GM20431 (cell line): ENCODE results near the gene OTOP3.
"Not testable (repeated sequence)": the region's sequence is repeated elsewhere in the genome, so short reads cannot be mapped to it uniquely, and the experiment has no call there.

Experiments used
- in situ Hi-C: fragments of 300-500 bp; cut with MseI, MboI; formaldehyde crosslinking; loops from one replicate; pipeline ENCODE4 v1.15.0; 2020; ENCODE audit warnings: low sequenced_read_pairs; ENCODE audit not compliant: unreplicated experiment

The OTOP3 gene

DNA sequence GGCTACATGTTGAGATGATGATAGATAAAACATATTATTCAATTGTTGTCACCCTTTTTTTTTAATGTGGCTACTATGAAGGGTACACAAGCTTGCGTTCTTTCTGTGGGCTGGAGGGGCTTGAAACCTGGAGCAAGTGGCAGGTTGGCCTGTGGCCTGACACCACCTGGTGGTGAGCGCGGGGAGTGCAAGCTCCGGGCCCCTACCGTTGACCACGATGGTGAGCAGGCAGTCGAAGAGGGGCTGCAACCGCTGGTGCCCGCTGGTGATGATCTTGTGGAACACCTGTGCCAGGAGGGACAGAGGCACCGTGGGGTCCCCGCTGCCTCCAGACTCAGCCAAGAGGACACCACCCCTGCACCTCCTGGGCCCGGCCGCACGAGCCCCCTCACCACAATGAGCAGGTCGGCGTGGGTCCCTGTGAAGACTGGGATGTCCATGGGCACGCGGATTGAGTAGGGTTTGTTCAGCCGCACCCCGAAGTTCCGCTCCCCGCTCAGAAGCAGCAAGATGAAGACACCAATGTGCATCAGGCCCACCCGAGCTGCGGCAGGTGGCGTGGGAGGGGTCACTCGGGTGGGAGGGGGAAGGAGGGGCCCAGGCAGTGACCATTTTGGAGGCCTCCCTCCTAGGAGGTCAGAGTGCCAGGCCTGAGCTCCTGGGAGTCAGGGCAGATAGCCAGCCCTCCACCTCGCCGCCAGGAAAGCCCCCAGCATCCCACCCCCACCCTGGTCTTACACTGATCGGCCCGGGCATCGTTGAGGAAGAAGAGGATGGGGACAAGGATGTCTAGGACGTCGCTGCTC, 22.4 kb downstream of the OTOP3 start:
- in situ Hi-C loops = no loop called here

DNA sequence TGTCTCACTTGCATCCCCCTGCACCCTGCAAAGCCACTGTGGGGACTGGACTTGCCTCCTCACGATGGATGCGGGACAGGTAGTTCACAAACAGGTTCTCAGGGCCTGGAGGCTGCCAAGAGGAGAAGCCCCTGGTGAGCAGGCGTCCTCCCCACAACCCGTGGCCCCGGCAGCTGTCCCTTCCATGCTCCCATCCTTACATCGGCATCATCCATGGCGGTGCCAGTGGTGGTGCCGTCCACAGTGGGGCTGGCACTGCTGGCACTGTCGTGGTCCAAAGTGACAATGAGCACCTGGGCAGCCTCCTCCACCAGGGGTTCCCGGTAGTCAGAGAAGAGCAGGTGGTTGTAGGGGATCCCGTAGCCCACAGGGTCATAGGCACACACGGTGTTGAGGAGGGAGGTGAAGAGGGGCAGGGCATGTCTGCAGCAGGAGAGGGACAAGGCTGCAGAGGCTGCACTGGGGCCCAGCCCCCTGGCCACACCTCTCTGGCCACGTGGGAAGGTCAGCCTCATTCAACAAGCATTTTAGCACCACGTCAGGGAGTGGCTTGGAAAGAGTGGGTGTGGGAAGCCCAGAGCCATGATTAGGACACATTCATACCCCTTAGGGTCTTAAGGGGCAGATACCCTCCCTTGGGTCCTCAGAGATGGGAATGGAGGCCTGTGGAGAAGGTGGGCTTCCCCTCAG, 24.3 kb downstream of the OTOP3 start:
- in situ Hi-C loops = no loop called here

DNA sequence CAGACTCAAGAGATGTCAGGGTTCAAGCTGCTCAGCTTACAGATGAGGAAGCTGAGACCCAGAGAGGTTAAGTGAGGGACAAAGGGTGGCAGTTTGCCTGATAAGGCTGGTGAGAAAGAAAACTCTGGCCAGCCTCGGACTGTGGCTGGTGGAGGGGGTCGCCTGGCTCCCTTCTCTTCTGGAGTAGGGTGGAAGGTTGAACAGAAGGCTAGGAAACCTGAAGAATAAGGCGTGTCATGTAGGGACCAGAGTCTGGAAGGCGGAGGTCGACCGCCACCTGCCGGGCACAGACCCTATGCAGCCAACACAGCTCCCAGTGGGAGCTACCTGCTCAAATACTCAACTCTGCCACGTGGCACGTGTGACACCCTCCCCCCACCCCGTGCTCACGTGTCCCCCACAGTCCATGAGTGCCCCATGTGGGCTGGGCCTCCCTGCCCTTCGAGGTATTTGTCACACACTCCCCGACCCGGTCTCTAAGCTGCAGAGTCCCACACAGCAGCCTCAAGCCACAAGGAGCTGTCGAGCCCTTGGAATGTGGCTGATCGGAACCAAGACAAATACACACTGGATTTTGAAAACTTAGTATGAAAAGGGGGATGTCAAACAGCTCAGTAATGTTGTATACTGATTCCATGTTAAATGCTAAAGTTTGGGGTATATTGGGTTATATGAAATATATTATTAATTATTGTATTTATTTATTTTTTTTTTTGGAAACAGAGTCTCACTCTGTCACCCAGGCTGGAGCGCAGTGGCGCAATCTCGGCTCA, 25.1 kb downstream of the OTOP3 start:
- in situ Hi-C loops = no loop called here

DNA sequence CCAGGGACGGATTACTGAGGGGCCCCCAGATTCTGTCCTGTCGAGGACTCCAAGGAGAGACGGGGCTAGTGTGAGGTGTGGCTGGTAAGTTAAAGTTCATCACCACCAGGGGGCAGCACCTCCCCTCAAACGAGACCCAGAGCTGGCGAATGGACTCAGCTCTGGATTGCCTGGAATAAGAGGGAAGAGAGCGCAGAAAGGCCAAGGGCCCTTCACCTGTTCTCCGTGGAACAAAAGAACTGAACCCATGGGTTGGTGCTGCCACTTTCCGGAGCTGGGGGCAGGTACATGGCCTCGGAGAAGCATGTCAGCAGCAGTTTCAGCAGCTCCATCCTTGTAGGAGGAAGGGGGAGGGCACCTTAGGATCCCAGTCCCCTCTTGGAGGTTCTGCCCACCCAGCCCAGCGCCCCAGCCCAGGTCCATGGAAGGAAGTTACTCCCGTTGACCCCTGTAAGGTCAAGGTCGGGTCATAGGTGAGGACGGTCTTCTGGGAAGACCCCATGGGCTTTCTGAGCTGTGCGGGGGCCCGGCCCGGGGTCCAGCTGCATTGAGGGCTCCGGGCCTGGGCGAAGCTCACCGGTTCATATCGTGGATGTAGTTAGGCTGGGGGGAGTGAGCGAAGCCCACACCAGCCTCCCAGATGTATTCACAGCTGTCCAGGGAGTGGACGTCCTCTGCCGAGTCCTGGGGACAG, 26.1 kb downstream of the OTOP3 start:
- in situ Hi-C loops = no loop called here

DNA sequence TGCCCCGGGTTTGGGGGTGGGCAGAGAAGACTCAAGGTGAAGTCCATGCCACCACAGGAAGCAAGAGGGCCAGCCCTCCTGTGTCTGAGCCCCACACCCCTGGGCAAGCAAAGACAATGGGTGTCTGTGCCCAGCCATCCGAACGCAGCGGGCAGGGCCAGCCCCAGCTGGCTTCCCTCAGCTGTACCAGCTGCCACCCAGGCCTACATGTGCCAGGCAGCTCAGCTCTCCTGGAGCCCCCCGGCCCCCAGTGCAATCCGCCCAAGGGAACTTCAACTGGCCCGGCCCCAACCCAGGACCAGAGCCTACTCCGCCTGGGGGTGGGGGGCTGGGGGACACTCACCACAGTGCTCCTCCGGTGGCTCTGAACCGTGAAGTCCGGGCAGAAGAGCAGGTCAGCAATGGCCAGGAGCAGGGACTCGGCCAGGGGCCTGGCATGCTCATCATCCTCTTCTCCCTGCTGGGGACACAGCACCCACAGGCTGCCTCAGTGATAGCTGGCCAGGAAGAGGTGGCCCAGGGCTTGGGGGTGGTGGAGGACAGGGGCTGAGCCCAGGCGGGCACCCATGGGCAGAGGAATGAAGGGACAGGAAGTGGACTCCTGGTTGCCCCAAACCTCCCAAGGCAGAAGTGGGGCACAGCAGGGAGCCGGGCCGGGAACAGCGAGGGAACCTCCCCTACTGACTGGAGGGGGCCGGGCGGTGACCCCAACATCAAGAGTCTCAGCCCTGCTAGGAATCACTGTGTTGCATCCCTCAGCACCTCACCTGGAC, 27.1 kb downstream of the OTOP3 start:
- in situ Hi-C loops = no loop called here

DNA sequence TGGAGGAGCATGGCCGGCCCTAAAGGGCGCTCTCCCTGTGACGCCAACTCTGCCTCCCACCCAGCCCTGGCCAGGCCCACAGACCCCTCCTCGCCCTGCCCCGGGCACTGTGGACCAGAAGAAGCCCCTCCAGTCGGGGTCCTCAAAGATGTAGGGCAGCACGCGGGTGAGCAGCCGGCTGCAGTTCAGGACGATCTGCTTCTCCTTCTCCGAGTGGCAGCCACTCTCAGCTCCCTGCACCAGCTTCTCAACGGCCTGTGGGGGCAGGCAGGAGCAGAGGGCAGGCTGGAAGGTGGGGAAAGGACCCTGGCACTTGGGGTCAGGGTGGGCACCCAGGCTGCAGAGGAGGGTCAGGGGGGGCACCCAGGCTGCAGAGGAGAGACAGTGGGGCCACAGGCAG, 28.0 kb downstream of the OTOP3 start:
- in situ Hi-C loops = no loop called here

DNA sequence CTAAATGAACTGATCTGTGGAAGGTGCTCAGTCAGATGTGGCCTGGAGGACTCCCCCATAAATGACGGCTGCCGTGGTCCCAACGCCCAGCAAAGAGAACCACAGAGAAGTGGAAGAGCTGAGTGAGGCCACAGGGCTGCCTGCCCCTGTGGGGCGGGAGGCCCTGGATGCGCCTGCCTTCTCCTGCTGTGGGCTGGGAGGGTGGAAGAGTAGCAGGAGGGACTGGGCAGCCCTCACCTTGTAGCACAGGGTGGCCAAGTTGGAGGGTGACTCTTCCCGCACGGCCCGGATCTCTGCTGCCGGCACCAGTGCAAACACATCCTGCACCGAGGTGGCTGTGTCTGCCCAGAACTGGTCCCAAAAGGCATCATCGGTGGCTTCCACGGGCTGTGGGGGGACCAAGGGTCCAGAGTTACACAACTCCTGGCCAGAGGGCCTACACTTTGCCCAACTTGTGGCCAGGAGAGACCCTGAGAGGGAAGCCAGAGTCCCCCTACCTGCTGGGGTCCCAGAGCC, 28.6 kb downstream of the OTOP3 start:
- in situ Hi-C loops = no loop called here

DNA sequence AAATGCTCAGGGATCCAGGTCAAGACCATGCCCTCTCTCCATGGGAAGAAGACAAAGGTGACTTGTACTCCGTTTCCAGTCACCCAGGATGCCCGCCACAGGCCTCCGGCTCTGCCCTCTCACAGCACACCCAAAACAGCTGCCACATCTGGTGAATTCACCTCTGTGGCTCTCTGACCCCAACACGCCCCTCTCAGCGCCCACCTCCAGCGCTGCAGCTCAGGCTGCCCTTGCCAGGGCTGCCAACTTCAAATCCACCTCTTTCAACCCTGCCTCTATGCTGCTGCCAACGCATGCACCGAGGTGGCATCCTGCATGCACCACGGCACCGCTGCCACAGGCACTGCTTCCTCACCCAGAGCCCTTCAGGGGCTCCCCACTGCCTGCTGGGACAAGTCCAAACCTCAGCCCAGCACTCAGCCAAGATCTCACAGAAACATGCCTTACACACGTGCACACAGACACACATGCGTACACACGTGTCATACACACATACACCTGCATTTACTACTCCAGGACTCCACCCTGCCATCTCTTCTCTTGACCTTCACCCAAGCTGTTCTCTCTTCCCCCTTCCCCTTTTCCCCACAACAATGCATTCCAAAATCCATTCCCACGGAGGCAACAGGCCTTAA, 29.4 kb downstream of the OTOP3 start:
- in situ Hi-C loops = no loop called here

DNA sequence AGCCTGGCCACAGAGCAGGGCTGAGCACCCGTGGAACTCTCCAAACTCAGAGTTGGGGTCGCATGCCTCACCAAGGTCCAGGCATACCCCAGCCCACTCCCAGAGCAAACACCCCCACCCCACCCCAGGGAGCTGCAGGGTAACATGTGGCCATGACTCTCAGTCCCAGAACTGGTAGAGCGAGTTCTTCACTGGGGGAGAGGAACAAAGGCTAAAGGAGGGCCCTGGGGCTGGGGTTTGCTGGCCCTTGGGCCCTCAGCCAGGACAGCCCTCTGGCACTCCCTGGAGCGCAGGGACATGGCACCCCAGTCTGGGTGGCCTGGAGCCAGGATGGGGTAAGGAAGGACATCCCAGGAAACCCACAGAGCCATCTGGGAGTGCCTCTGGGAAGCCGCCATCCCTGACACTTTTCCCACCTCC, 32.7 kb downstream of the OTOP3 start:
- in situ Hi-C loops = no loop called here

DNA sequence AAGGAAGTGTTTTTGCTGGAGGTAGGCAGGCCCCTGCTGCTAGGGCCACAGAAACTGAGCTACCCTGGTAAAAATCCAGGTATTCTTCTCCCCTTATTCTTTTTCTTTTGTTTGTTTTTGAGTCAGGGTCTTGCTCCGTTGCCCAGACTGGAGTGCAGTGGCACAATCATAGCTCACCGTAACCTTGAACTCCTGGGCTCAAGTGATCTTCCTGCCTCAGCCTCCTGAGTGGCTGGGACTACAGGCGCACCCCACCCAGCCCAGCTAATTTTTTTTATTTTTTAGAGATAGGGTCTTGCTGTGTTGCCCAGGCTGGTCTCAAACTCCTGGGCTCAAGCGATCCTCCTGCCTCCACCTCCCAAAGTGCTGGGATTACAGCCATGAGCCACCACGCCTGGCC, 33.8 kb downstream of the OTOP3 start:
- in situ Hi-C loops = not testable (repeated sequence)

DNA sequence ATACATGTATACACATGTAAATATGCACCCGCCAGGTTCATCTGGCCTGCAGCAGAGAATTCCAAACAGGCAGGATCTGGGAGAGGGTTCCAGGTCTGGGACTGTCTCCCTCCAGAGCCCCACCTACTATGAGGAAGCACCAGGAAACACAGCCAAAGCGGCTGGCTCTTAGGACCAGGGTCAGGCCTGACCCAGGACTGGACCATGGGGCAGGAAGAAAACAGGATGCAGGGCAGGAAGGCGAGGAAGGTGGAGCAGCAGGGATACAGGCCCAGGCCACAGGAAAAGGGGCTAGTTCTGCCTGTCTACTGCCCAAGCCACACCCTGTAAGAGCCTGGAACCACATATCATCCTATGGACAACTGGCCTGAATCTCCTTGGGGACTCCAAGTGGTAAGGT, 34.7 kb downstream of the OTOP3 start:
- in situ Hi-C loops = no loop called here

DNA sequence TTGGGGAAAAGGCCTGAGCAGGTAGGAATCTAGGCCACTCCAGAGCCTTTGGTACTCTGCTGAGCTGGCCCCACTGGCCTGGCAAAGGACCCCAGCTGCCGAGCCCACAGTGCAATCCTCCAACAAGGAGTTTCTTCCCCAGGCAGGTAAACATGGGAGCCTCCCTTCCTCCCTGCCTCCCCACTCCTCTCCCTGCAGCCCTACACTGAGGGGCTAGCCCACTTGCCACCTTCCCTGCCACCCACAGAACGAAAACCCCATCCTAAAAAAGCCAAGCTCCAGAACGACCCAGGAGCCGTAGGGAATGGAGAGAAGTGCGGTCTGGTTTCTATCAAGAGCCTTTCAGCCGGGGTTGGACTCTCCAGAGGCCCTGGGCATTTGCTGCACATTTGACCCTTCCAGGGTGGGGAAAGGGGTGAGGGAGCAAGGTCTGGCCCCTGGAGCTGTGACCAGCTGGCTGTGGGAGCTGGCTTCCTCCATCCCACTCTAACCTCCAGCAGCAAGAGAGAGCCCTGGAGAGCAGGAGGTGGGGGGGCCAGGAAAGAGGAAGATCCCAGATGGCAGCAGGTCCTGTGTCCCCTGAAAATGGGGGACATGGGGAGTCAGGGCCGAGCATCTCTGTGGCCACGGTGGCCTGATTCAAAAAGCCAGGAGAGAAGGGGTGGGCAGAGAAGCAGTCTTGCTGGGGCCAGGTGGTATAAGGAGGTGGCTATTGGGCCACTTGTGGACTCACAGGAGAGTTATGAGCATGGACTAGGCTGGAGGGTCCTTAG, 35.6 kb downstream of the OTOP3 start:
- in situ Hi-C loops = no loop called here

DNA sequence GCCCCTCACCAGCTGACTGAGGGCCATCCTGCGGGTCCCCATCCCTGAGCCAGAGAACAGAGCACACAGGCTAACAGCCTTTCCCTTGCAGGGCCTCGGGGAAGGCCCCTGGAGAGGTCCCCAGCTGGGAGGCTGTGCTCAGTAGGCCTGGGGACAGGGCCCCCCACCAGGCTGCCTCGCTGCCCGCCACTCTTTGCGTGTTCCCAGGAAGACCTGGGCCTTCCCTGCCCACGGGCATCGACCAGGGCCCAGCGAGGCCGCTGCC, 36.1 kb downstream of the OTOP3 start:
- in situ Hi-C loops = no loop called here

DNA sequence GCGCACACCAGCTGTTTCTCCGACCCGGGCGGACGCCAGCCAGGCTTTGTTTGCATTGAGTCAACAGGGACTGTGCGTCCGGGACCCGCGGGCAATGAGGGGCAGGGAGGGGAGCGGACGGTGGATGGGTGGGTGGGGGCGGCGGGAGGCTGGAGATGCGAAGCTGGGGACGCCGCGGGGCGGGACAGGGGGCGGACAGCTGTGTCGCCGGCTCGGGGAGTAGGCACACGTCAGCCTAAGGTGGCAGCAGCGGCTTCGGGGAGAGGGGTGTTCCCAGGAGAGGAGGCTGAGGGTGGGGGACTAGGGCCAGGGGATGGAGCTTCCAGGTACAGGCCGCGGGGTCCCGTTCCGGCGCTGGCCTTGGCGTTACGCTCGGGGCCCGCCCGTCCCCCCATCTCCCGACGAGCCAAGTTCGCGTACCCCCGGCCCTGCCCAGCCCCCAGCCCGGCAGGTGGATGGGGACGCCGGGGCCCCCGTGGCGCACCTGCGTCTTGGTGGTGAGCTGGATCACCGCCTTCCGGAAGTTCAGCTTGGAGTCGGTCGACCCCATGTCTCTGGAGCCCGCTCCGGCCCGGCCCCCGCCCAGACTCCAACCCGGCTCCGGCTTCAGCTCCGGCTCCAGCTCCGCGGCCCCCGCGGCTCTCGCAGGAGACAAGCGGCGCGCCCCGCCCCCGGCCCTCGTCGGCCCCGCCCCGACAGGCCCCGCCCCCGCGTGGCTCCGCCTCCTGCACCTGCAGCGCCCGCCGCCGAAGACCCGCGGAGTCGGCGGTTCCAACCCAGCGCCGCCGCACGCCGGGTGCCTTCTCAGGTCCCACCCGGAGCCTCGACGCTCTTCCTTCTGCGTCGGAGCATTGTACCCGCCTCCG, 36.6 kb downstream of the OTOP3 start, which contains the start of gene HID1:
TSS of gene HID1 (minus strand) at position 653 of the 866 bp plus-strand sequence. CDS start at position 550, 103 bp downstream.
- in situ Hi-C loops = no loop called here

DNA sequence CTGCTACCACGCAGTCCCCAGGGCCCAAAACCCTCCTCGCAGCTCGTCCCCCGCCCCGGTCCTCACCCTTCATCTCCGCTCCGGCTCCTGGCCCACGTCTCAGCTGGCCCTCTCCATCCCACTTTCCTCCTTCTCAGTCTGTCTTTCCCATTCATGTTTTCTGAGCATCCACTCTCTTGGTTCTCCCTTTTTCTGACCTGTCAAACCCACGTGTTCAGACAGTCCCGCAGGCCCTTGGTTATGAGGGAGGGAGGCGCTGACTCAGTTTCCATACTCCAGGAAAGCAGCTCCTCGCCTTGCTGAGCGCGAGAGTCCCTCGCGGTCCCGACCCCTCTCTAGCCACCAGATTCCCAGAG, 37.3 kb downstream of the OTOP3 start:
- in situ Hi-C loops = no loop called here

DNA sequence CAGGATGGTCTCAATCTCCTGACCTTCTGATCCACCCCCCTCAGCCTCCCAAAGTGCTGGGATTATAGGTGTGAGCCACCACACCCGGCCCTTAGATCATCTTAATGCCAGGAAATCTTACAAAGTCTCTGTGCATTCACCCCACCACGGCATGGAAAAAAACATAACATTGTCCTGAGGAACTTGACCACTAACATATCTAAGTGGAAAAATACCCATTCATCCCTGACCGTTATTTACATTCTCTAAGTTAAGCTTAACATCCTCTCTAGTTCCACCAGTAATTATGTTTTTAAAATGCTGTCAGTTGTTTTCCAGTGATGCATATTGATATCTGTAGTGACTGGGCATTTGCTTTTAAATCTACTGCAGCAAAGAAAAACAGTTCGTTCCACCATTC, 40.2 kb downstream of the OTOP3 start:
- in situ Hi-C loops = no loop called here

DNA sequence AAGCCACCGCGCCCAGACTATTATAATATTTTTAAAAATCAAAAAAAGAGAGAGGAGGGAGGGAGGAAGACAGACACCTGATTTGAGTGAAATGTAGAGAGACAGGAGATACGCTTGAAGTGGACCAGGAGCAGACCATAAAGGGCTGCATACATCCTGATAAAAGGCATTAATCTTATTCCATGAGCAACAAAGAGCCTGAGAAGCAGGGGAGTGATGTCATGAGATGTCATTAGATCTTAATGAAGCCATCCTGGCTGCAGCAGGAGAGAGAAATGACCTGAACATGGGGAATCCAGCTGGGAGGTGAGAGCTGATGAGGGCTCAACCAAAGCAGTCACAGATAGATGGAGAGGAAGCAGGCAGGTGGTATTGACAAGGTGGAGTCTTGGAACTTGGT, 42.1 kb downstream of the OTOP3 start:
- in situ Hi-C loops = no loop called here

DNA sequence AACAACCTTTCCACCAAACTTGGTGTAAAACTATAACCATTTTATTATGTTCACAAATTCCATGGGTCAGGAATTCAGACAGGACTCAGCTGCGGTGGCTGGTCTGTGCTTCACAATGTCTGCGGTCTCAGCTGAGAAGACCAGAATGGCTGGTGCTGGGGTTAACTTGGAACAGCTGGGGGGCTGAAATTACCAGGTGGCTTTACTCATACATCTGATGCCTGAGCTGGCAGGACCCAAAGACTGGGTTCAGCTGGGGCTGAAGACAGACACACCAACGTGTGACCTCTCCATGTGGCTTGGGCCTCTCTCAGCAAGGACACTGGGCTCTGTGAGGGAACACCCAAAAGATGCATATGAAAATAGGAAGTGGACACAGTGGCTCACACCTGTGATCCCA, 42.5 kb downstream of the OTOP3 start:
- in situ Hi-C loops = no loop called here
